Stimulated activated CD8-positive, alpha-beta memory T cell treated with anti-CD3 and anti-CD28 coated beads, Interleukin-15, amount 100 ng/mL, for 48 hours (primary cell): ENCODE data around the gene KCNJ18.
"Not testable (repeated sequence)": the region's sequence is repeated elsewhere in the genome, so short reads cannot be mapped to it uniquely, and the experiment has no call there.

Experiments used
- DNase-seq, 2 donors: peaks; one replicate each; pipeline ENCODE4 v3.0.0-alpha.2; 2020; ENCODE audit warnings: low read depth in 2 of 2

KCNJ18 gene

GRCh38 chr17:21685061-21685795, 7.1 kb upstream of the KCNJ18 start:
- not testable (repeated sequence) for DNase-seq

GRCh38 chr17:21686165-21687015, 5.9 kb upstream of the KCNJ18 start:
- no peak for DNase-seq

- no peak for DNase-seq
Observed at GRCh38 chr17:21687136-21687953, 5.0 kb upstream of the KCNJ18 start.

DNA sequence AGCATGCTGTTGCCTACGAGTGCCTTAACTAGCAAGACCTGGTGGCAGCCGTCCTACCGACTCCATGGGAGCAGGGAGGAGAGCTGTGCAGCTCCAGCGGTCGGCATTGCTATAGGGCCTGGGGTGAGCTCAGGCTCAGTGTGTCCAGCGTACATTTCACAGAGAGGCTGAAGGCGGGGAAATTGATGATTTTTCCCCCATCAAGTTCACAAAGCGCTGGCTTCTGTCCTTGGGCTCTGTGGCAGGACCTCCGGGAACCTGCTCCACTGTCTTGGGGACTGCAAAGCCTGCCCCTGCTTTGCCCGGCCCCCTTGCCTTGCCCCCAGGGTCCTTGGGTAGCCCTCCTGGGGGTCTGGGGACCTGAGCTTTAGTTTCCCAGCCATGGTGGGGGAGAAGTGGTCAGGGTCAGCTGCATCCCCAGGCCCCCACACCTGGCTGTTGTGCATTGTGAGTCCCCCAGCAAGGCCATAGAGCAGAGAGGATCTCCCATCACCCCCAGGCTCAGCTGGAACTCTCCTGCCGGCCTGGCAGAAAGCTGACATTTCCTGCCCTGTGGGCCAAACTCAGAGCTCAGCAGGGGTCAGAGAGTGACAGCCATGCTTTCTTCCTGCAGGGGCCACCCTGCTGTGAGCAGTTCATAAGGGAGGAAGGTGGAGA, 3.9 kb upstream of the KCNJ18 start:
- no peak for DNase-seq

- DNase-seq, result no peak
Observed at GRCh38 chr17:21689604-21690003, 2.7 kb upstream of the KCNJ18 start.

GRCh38 chr17:21690811-21691210, 1.5 kb upstream of the KCNJ18 start:
- DNase-seq, result not testable (repeated sequence)

GRCh38 chr17:21691481-21691880, 842 bp upstream of the KCNJ18 start:
- DNase-seq, result not testable (repeated sequence)

DNA sequence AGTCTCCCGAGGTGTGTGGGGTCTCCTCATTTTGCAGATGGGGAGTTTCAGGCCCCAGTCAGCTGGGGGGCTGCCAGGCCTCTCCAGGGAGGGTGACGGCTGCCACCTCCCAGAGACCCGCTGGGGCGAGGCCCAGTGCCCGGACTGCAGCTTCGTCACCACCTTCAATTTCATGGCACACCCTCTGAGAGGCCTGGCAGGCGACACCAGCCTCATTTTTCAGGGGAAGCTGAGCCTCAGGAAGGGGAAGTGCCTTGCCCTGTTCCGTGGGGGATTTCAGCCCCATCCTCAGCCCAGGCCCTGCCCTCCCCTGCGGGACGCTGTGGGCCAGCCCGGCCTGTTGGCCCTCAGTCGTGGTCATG, 362 bp downstream of the KCNJ18 start:
- not testable (repeated sequence) for DNase-seq

DNA sequence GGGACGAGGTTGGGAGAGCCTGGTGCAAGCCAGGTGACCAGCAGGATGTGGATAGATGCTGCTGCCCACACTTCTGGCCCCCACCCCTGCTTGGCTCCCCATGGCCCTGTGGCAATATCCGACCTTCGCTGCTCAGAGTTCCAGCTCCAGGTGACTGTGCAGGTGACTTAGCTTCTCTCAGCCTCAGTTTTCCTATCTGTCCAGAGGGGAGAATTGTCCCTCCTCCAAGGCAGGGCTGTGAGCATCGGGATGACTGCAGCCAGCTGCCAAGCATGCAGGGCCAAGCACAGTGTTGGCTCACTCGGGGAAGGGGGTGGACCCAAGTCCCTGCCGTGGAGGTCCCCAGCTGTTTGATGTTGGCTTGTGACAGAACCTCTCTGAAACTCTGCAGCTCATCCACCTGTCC, 1.1 kb downstream of the KCNJ18 start:
- DNase-seq, result not testable (repeated sequence)

DNA sequence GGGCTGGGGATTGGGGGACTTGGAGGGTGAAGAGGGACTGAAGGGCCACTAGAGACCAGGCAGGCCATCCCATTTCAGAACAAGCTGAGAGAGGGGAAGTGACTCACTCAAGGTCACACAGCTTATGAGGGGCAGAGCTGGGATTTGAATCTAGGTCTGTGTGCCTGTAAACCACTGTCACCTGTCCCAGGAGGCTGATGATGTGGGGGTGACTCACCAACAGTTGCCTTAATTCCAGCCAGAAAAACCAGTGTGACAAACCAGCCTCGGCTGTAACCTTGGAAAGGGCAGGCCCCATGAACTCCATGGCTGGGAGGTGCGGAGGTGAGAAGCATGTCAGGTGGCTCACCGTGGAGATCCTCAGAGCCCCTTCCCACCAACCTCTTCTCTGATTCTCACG, 1.6 kb downstream of the KCNJ18 start:
- DNase-seq, result not testable (repeated sequence)

- DNase-seq, result not testable (repeated sequence)
Observed at GRCh38 chr17:21696227-21696626, 3.9 kb downstream of the KCNJ18 start.

GRCh38 chr17:21696842-21697507, 4.7 kb downstream of the KCNJ18 start:
- not testable (repeated sequence) for DNase-seq

DNA sequence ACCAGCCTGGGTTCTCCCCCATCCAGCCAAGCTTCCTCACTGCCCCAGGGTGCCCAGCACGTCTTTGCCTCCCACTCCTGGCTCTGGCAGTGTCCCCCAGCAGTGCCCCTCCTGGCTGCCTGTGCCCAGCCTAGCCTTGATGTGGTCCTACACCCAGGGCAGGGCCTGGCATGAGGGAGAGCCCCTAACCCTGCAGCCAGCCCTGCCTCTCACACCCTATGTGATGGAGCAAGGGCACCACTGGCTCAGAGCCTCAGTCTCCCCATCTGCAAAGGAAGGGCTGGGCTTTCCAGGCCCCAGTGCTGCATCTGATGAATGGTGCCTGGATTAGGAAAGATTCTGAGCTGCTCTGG, 5.2 kb downstream of the KCNJ18 start:
- not testable (repeated sequence) for DNase-seq

- not testable (repeated sequence) for DNase-seq
Observed at GRCh38 chr17:21698437-21699075, 6.2 kb downstream of the KCNJ18 start.

DNA sequence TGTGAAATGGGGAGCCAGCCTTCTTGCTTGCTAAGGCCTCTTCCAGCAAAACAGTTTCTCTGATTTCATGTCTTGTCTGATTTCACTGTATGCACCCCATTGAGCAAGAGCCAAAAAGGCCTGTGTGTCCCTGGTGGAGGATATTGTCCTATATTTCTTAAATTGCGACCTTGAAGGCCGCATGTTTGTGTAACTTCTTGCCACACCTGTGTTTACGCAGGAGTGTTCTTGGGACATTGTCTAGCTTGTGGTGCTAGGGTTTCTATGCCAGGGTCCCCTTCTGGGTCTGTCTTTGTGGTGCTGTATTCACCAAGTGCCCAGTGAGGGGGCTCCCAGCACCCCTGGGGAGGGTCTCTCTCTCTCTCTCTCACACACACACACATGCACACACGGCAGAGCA, 6.8 kb downstream of the KCNJ18 start:
- DNase-seq, result not testable (repeated sequence)

DNA sequence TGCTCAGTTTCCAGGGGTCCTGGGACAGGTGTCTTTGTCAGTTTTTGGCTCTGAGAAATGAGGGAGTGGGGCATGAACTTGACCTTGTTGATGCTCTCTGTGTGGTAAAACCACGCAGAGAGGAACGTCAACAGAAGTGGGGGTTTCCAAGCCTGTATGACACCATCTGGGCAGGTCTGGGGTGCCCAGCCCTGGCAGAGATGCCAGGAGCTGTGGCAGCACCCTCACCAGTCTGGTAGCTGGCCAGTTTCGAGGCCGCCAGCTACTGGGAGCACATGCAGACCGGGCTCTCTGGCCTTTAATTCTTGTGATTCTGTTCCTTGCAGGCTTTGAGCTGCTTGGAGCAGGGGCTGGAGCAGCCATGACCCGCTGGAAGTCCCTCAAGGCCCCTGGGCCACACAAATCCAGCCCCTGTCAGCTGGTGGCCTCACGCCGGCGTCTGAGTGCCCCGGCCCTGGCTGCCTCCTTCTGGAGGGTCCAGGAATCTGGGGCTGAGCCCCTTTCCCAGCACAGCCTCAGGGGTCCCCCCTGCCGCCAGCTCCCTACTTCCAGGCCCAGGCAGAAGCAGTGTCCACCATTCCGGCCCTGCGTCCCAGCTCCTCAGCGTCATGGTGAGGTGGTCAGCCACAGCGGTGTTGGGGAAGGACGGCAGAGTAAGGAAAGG, 7.4 kb downstream of the KCNJ18 start:
- DNase-seq, result not testable (repeated sequence)

DNA sequence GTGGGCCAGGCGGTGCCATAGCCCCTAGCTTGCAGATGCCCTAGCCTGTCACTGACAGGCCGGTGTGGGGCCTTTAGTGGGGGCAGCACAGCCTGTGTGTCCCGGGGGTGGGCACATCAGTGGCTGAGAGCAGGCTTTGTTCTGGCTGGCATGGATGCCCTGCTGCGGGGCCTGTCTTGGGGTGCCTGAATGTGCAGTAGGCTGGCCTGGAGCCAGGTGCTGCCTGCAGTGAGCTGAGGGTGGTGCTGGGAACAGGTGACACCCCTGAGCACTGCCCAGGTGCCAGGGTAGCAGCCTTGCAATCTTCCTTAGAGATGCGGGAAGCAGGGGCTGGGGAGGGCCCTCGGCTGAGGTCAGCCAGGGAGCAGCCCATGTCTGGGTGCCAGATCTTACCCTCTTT, 8.8 kb downstream of the KCNJ18 start:
- DNase-seq, result not testable (repeated sequence)

DNA sequence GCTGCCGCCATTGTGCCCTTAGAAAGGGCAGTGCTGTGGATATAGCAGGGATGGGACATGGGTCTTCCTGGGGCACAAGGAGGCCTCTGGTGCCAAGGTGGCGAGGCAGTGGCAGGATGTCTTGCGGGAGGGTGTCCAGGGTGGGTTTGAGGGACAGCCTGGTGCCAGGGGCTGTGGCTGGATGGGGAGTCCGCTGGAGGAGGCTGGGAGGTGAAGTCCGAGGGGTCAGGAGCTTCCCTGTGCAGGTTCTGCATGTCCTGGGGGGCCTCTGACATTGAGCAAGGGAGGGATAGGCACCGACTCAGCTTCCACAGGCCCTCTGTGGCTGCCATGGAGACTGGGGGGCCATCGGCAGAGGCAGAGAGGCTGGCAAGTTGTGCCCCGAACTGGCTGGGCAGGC, 9.7 kb downstream of the KCNJ18 start:
- DNase-seq, result not testable (repeated sequence)

DNA sequence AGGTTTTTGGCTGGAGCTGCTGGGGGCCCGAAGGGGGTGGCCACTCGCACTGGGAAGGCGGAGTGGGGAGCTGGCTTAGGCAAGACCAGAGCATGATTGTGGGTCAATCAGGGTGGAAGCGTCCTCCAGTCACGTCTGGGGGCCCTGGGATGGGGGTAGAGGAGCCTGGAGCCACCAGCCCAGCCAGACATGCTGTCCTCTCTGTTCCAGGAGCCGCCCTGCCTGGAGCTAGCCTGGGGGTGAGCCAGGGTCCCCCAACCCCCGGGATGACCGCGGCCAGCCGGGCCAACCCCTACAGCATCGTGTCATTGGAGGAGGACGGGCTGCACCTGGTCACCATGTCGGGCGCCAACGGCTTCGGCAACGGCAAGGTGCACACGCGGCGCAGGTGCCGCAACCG, 10.2 kb downstream of the KCNJ18 start:
- not testable (repeated sequence) for DNase-seq
